ENCODE data around the gene PACSIN2. TPM values are rescaled to one million over a fixed set of nuclear protein-coding genes. Genes with fewer than 3 reads are reported as not detected.

Gene PACSIN2
- total and polyA plus RNA-seq, 4 donors = 40.3 to 149 (median 84.0) TPM

GRCh38 chr22:42922374-42923191 is 92.4 kb downstream of the PACSIN2 start:
- DNase-seq = no peak
- peak overlapping the region in 1 of 2 donors; percentile 55 for H3K27ac ChIP-seq (ENCODE audit: low read depth in 1 of 2, low read length in 1 of 2)
- no peak for TF ChIP-seq CTCF (IDR thresholded peaks at IDR 0.05; ENCODE audit: control extremely low read depth, extremely low read depth)
- H3K9me3 ChIP-seq (ENCODE audit: control insufficient read depth in 4 of 4, insufficient read depth in 3 of 4, low read length in 3 of 4) = no peaks in the 10 kb centered on the region
- H3K4me1 ChIP-seq (ENCODE audit: control insufficient read depth in 5 of 5, insufficient read depth in 5 of 5, low read length in 5 of 5) = peaks cover 0 to 29% (median 7%) of the 10 kb centered on the region in 5 donors
- no peak overlapping the region for H3K9ac ChIP-seq (ENCODE audit: insufficient read depth in 1 of 2, low read length in 2 of 2)
- no peaks in the 10 kb centered on the region for H3K36me3 ChIP-seq (ENCODE audit: control insufficient read depth in 4 of 4, insufficient read depth in 4 of 4, low read length in 4 of 4)
- no peak overlapping the region for H3K4me3 ChIP-seq
- no peaks in the 10 kb centered on the region for H3K27me3 ChIP-seq (ENCODE audit: control insufficient read depth in 3 of 3, insufficient read depth in 3 of 3, low read length in 2 of 3)
- WGBS, 2 donors = 69 to 71% methylated on average over 13 of the region's 13 CpGs
- no peak for ATAC-seq (ENCODE audit: insufficient read depth, low FRiP score)

- Histone ChIP-seq H3K36me3 (ENCODE audit: control insufficient read depth in 4 of 4, insufficient read depth in 4 of 4, low read length in 4 of 4) (peaks cover 0 to 3% (median 0%) of the 10 kb centered on the region in 4 donors), H3K27ac (ENCODE audit: low read depth in 1 of 2, low read length in 1 of 2) (peak overlapping the region; percentile 64 to 90), H3K4me1 (ENCODE audit: control insufficient read depth in 5 of 5, insufficient read depth in 5 of 5, low read length in 5 of 5) (peaks cover 0 to 24% (median 0%) of the 10 kb centered on the region in 5 donors), H3K9me3 (ENCODE audit: control insufficient read depth in 4 of 4, insufficient read depth in 3 of 4, low read length in 3 of 4) (no peaks in the 10 kb centered on the region), H3K4me3 (no peak overlapping the region), H3K27me3 (ENCODE audit: control insufficient read depth in 3 of 3, insufficient read depth in 3 of 3, low read length in 2 of 3) (no peaks in the 10 kb centered on the region), H3K9ac (ENCODE audit: insufficient read depth in 1 of 2, low read length in 2 of 2) (no peak overlapping the region)
- DNase-seq (no peak), ATAC-seq (ENCODE audit: insufficient read depth, low FRiP score) (no peak)
- WGBS, 2 donors = 73% methylated on average over 10 of the region's 10 CpGs
- TF ChIP-seq CTCF (IDR thresholded peaks at IDR 0.05; ENCODE audit: control extremely low read depth, extremely low read depth) = no peak
Measured at GRCh38 chr22:42920101-42920820, 94.7 kb downstream of the PACSIN2 start.

- no peak overlapping the region for H3K27ac ChIP-seq (ENCODE audit: low read depth in 1 of 2, low read length in 1 of 2)
- H3K4me1 ChIP-seq (ENCODE audit: control insufficient read depth in 5 of 5, insufficient read depth in 5 of 5, low read length in 5 of 5) = peaks cover 0 to 25% (median 0%) of the 10 kb centered on the region in 5 donors
- H3K4me3 ChIP-seq = no peak overlapping the region
- no peak for ATAC-seq (ENCODE audit: insufficient read depth, low FRiP score)
- H3K9me3 ChIP-seq (ENCODE audit: control insufficient read depth in 4 of 4, insufficient read depth in 3 of 4, low read length in 3 of 4) = no peaks in the 10 kb centered on the region
- WGBS, 2 donors = 68 to 69% methylated on average over 6 of the region's 6 CpGs
- no peak for TF ChIP-seq CTCF (IDR thresholded peaks at IDR 0.05; ENCODE audit: control extremely low read depth, extremely low read depth)
- DNase-seq = no peak
- no peaks in the 10 kb centered on the region for H3K27me3 ChIP-seq (ENCODE audit: control insufficient read depth in 3 of 3, insufficient read depth in 3 of 3, low read length in 2 of 3)
- H3K36me3 ChIP-seq (ENCODE audit: control insufficient read depth in 4 of 4, insufficient read depth in 4 of 4, low read length in 4 of 4) = peaks cover 0 to 3% (median 0%) of the 10 kb centered on the region in 4 donors
- no peak overlapping the region for H3K9ac ChIP-seq (ENCODE audit: insufficient read depth in 1 of 2, low read length in 2 of 2)
Measured at GRCh38 chr22:42919199-42919598, 95.8 kb downstream of the PACSIN2 start.
